Stimulated activated CD8-positive, alpha-beta memory T cell treated with anti-CD3 and anti-CD28 coated beads, Interleukin-4, amount 100 ng/mL, for 1 hour (primary cell): ENCODE data around the gene MBNL3.

Source experiments
- DNase-seq, 2 donors: peaks; one replicate each; pipeline ENCODE4 v3.0.0-alpha.2; 2020; ENCODE audit warnings: low read depth in 2 of 2, low spot score in 1 of 2

Gene MBNL3

DNA sequence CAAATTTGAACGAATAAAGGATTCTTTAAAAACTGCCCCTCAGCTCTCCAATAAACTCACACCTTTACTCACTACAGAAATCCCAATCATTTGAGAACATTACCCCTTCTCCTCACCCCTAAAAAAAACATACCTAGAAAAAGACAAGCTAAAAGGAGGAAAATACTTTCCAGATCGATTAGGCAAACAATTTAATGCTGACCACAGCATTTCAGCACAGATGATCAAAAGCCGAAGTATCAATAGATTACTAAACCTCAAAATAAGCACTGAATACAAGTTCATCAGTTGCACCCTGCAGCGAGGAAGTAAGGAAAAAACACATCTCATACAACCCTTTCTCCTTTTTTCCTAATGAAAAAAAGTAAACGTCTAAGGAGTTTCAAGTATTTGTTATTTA is 65.5 kb downstream of the MBNL3 start:
- no peak for DNase-seq

DNA sequence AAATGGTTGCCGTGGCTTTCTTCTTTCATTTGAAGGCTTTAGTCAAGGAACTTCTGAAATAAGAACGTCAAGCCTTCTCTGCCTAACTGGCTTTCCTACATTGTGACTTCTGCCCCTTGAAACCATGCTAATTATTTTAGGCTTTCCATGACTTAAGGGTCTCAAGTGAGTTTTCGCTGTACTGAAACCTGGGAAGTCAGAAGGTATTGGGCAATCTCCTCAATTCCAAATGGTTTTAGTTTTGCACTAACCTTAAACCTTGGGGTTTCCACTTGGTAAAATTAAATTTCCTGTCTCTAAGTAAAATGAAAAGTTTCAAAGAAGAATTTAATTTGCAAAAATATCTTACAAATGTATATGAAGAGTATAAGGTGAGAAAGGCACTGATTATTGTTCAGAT is 73.8 kb downstream of the MBNL3 start:
- DNase-seq = no peak

DNA sequence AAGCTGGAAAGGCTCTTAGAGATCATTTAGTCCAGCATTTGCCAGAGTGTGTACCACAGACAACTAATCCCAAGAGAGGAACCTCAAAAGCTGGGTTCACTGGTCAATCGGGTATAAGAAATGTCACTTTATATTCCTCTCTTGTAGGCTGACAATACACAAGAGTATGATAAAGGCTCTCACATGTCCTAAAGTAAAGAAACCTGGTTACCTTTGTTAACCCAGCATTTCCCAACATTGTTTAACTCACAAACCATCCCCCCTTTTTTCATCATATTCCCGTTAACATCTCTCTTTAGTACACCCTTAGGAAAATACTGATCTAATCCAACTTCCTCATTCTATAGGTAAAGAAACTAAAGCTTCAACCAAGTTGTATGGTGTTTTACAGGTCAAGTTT is 74.4 kb downstream of the MBNL3 start:
- no peak for DNase-seq

DNA sequence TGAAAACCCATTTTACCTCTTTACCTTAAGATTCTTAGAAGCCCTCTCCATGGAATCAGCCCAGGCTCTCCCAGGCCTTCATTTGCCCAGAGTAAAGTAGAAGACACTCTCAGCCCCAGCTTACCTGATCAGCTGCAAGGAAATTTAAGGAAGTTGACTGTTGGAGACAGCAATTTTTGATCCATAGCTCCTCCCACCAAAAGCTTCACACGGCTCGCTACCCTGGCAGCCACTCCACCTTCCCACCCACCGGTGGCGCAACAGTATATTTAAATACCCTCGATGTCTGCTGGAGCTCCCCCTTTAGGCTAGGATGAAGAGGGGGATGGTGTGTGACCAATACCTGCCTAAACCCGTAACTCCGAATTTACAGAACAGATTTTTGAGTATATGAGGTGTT is 75.4 kb downstream of the MBNL3 start:
- no peak for DNase-seq

DNA sequence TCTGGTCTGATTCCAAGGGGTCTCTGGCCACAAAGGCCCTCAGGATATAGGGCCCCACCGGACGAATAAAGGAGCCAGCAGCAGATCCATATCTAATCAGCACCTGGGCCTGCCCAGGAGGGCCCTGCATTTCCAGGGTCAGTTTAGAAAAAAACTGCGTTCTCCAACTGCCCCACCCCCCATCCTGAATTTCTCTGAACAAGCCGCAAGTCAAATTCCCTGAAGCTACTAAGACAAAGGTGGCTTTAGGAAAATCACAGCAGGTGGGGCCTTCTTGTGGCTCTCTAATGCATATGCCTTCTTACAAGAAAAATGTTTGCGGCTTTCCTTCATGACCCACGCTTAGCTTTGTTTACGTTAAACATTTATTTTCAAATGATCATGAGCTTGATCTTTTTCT is 76.6 kb downstream of the MBNL3 start:
- DNase-seq = no peak

DNA sequence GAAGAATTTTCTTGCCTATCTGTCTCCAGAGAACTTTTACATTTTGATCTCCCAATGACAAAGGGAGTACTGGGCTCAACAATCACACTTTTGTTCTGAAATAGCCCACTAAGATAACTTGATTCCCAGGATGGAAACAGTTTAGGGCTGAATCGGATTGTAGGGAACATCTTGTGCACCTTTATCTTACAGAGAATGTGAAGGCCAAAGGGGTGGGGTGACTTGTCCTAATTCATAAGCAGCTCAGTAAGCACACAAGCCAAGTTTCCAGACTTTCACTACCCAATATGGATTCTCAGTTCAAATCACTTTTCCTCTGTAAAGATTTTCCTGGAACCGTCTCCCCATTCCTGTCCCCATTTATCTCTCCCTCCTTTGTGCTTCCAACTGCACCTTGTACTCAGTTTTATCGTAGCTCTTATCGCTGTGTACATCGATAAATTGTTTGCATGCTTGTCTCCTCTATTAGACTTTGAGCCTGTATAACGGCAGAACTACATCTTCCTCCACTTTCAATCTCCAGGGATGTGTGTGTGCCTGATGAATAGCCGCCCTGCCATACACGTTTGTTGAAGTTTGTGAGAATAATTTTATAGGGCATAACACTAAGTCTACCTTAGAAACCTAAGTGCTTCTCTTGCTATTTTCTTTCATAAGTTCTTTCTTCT is 77.4 kb downstream of the MBNL3 start:
- DNase-seq = no peak

DNA sequence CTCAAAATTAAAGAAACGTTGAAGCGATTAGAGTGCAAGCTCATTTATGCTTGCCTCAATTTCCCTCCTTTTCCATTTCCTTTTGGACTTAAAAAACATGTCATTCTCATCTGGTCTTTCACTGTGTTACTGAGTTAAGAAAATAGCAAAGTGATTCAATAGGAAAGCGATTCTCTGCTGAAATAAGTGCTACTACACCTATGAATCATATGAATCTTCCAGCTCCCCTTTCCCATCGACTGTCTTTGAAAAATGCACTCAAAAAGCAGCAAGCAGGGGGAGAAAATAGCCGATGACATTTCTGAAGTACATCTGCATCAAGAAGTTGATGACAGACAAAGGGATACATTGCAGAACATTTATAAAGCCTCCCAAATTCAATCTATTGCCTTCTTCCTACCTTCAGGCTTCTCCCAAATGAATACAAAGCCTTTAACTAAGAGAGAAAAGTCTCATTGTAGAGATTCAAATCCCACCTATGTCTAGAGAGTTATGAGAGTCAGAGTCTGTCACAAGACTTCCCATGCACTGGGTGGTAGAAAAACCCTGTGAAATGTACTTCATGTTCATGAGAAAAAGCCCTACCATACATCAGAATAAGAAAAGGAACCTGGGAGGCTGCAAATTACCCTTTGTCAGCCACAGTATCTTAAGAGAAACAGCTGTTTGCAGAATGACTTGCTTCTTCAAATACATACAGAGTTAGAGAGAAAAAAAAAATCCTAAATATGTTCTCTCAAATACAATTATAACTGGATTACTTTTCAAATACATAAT is 78.9 kb downstream of the MBNL3 start:
- DNase-seq = no peak

DNA sequence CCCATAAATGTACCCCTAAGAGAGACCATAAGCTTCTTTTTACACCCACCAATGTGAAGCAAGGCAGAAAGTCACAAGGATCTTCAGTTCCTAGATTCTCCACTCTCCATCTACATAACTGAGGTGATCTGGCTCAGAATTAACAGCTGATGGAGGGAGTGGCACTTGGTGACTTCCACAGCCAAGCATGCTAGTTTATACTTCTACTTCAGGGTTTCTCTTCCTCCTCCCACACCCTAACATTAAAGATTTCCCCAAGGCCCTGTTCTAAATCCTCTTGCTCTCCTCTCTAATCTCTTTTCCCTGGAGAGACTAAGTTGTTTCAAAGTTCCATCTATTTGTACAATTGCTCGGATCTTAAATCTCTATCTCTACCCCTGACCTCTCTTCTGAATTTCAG is 81.1 kb downstream of the MBNL3 start:
- no peak for DNase-seq

DNA sequence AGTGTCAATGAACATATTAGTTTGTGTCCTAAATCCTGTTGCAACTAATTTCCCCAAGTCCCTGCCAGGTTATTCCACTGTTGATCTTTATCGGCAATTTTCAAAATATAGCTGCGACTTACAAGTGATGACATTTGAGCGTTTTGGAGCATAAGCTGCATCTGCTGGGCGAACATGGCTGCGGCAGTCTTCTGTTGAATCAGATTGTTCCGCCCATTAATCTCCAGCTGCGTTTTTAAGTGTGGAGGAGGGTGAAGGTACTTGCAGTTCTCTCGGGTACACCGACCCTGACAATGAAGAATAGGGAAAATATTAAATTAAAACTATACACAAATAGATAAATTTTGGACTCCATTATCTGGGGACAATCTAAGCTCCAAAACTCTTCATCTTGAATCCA is 82.7 kb downstream of the MBNL3 start:
- DNase-seq = no peak

DNA sequence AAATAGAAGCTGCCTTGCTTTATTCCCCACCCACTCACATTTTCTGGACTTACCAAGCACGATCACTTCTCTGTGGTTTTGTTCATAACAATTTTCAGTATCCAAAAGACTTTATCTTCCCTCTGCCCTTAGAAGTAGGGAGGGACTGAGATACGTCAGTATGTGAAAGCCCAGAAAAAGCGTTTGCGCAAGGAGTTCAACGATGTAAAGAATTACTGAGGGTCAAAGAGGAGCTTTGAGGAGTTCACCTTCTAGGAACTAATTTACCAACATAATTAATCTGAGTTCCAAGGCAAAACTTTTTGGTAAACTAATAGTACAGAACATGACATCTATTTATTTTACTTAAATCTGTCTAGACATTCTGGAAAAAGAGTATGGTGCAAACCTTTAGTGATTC is 84.6 kb downstream of the MBNL3 start:
- DNase-seq = no peak

DNA sequence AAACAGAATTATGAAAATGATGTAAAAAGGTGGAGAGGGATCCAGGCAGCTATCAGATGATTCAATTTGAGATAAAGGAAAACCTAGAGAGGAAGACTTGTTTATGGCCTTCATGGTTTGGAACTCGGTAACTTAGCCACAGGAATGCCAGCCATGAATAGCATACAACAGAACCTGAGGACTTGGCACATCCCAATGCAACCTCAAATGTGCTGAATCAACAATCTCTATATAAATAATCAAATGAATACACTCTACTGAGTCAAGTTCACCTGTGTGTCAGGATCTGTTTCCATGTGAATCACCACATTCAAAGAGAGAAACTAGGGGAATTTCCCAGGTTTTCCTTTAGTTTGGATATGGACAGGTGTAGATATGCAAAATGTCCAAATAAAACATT is 86.9 kb downstream of the MBNL3 start:
- DNase-seq = no peak

DNA sequence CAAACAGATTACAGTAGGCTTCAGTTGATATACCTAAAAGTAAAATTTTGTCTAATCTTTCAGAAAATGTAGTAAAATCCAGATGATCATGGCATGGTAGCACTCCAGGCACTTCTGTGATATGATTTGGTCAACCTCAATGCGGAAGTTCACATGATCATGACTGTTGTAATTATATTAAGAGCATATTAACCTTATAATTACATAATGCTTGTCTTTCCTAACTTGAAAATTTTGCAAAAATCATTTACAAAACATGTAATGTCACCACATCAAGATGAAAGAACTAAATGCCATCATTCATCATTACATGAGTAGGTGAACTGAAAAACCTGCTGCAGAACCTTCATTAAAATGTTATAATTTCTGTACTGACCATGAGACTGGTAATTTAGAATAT is 88.1 kb downstream of the MBNL3 start:
- no peak for DNase-seq

DNA sequence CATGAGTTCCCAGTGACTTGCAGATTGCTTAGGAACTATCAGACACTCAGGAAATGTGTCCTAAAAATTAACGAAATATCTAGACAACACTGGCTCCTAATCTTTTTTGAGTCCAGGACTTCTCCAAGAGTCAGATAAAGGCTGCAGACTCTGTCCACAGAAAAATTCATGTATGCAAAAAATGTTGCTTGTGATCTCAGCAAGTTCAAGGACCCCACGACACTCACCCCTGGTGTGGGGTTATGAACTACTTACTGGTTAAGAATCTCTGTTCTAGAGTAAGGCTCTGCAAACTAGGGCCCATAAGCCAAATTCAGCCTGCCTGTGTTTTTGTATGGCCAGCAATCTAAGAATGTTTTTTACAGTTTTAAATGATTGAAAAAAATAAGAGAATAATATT is 93.2 kb downstream of the MBNL3 start:
- DNase-seq = no peak

DNA sequence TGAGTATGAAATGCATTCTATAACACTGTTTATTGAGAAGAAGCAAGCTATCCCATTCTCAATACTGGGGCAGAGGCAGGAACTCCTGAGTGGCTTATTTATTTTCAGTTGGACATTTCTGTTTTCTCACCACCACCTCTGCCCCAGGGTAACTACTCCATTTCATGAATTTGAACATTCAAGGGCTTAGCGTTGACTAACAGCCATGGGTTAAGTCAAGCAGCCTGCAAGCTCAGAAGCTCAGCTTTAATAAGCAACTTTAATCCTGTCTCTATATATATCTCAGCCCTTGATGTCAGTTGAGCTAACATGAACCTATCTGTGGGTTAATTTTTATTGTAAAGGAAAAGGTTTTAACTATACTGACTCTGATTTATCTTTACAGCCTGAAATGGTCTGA is 93.8 kb downstream of the MBNL3 start:
- no peak for DNase-seq

DNA sequence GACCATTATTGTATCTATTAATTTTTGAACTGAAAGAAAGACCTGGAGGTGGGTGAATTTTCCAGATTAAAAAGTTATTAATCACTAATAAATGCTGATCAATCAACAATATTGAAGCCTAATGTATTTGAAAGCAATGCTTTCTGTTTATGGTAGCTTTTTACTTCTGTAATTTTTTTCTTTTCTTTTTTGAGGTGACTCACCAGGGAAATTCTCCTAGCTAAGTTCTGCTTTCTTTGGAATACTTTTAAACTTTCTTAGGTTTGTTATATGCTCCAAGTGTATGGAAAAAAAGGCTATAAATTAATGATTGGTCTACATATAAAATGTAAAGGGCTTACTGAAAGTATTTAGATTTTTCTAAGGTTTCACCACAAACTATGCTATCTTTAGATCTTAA is 94.2 kb downstream of the MBNL3 start:
- no peak for DNase-seq

DNA sequence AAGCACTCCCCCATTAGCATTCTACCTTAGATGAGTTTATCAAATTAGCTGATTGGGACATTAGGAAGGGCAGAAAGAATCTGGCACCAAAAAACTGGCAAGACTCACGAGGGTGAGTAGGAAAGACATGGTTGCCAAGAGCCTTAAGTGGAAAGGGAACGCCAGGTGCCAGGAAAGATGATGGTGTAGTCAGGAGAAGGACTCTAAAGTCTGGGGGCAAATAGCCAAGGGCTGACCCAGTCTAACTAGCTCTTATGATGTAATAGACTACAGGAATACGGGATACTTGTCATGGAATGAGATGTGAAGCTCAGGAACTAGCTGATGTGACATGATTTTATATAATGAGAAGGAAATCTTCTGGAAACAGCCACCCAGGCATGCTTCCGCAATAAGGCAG is 94.8 kb downstream of the MBNL3 start:
- DNase-seq = no peak

DNA sequence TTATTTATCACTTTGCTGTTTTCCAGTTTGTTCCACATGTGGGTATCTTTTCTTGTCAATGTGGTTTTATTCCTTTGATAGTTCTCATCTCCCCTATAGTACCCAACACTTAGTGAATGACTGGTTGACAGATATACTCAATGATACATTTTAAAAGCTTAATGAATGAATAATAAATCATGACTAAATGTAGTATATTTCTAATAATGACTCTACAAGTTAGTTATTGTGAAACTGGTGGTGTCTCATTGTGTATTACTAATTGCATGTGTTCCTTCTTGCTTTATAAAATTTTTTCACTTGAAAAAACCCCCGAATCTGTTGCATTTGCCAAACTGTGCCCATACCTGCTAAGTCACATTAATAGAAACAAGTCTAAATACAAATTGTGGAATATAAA is 95.4 kb downstream of the MBNL3 start:
- no peak for DNase-seq

DNA sequence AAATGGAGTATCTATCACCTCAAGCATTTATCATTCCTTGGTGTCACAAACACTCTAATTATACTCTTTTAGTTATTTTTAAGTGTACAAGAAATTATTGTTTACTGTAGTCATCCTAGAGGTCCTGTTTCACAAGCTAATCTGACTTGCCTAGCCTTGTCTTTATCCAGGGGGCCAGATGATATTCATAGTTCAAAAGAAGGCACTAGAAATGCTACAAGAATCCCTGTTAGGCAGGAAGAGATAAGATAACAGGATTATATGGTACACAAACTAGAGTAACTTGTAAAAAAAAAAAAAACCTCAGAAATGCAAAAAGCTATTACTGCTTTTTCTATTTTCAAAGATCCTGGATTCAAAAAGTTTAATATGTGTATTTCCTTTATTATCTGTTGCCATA is 95.8 kb downstream of the MBNL3 start:
- DNase-seq = no peak

DNA sequence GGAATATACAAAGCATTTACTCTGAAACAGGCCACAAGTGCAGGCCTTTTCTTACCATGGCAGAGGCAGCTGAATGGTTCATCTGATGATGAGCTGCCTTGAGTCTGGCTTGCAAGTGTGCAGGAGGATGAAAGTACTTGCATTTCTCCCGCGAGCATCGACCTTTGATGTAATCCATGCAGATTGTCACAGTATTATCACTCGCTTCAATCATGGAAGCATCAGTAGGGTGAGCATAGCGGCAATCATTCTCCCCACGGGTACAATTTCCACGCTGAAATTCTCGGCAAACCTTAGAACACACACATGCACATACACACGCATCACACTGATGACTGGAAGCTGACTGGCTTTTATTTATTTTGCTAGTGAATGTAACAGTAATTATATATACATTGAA is 98.0 kb downstream of the MBNL3 start:
- DNase-seq = no peak

DNA sequence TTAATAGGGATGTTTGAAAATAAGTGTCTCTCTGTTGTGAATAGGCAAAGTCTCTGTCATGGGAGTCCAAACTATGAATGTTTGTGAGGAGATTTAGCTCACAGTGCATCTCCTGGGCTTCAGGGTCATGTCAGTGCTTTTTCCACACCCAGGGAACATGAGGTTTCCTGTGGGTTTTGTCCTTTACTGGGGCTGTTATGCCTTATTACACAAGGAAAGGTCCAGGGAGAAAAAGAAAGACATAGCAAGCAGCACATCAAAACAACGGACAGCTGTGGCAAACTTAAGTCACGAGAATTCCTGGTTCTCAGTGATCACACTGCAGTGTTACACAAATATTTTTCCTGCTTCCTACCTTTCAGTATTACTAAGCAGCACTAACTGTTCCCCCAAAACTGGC is 99.4 kb downstream of the MBNL3 start:
- DNase-seq = no peak

DNA sequence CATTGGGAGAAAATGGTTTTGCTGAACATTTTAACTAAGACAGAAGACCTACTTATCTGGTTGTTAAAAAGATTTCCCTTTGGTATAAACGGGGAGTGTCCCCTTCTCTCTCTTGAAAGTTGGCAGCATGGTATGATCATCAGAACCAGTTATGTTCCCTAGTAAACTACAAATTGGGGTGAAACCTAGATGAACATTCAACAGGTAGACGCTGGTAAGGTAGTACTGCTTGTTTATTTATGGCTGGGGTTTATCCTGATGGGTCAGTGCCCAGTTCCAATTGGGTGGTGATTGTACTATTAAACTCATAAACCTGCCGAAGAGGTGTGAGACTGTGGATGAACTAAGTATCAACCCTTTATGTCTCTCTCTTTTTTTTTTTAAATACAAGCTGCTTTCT is 100.5 kb downstream of the MBNL3 start:
- no peak for DNase-seq

DNA sequence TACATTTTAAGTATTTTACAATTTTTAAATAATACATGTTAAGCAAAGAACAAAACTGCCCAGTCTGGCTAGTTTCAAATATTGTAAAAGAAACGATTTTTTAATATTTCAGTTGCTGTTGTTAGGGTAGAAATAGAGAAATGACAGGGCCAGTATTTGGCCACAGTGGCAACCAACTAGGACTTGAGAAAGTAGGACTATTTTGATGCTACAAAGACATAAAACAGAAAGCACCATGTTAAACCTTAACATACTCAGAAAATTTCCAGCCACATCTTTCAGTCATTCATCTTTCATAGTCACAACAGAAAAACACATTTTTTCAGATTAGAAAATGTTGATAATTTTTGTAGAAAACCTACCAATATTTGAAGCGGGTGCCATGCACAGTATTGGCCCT is 104.5 kb downstream of the MBNL3 start:
- DNase-seq = no peak

DNA sequence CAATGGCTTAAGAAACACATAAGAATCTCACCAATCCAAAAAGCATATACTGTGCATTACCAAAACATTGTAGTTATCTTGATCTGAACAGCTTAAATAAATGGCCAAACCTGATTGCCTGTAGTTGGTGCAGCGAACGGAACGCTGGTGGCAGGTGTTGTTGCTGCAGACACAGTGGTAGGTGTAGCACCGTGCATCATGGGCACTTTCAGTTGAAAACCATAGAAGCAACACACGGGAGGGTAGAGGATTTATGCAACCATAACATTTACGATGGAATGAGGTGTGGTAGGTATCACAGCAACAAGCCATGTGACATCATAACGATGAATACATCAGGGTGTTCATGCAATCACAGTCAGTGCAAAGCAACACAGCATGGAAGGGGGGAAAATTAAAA is 106.8 kb downstream of the MBNL3 start:
- no peak for DNase-seq
